Measurements from ENCODE around the gene CARD6. TPM values are rescaled to one million over a fixed set of nuclear protein-coding genes. Genes with fewer than 3 reads are reported as not detected.
"Not testable (repeated sequence)": the region's sequence is repeated elsewhere in the genome, so short reads cannot be mapped to it uniquely, and the experiment has no call there.

CARD6 gene
- polyA plus RNA-seq, 2 donors: 6.4 to 7.9 TPM

GRCh38 chr5:40871177-40871576, 30.0 kb downstream of the CARD6 start:
- WGBS, 2 donors: 47 to 49% methylated on average over 4 of the region's 4 CpGs
- Histone ChIP-seq H3K4me3 (ENCODE audit: low read depth in 1 of 2, low read length in 2 of 2) (no peak overlapping the region), H3K27ac (ENCODE audit: low read depth in 2 of 2, low read length in 1 of 2) (peak overlapping the region in 1 of 2 donors; percentile 40), H3K27me3 (ENCODE audit: control insufficient read depth in 1 of 2, insufficient read depth in 2 of 2, low read length in 2 of 2) (no peaks in the 10 kb centered on the region), H3K9me3 (ENCODE audit: control insufficient read depth in 2 of 2, insufficient read depth in 1 of 2, low read depth in 1 of 2, low read length in 1 of 2) (peaks cover 0 to 2% of the 10 kb centered on the region in 2 donors), H3K36me3 (ENCODE audit: control insufficient read depth in 2 of 2, insufficient read depth in 2 of 2, low read length in 1 of 2) (no peaks in the 10 kb centered on the region), H3K4me1 (ENCODE audit: control insufficient read depth in 2 of 2, insufficient read depth in 2 of 2, low read length in 1 of 2) (no peaks in the 10 kb centered on the region)

GRCh38 chr5:40872253-40872652, 31.1 kb downstream of the CARD6 start:
- not testable (repeated sequence) for H3K27me3 ChIP-seq (ENCODE audit: control insufficient read depth in 1 of 2, insufficient read depth in 2 of 2, low read length in 2 of 2)

GRCh38 chr5:40873286-40873880, 32.2 kb downstream of the CARD6 start:
- no peak overlapping the region for H3K27ac ChIP-seq (ENCODE audit: low read depth in 2 of 2, low read length in 1 of 2)
- no peaks in the 10 kb centered on the region for H3K36me3 ChIP-seq (ENCODE audit: control insufficient read depth in 2 of 2, insufficient read depth in 2 of 2, low read length in 1 of 2)
- WGBS, 2 donors: 91 to 93% methylated on average over 3 of the region's 3 CpGs
- no peak overlapping the region for H3K4me3 ChIP-seq (ENCODE audit: low read depth in 1 of 2, low read length in 2 of 2)
- no peaks in the 10 kb centered on the region for H3K27me3 ChIP-seq (ENCODE audit: control insufficient read depth in 1 of 2, insufficient read depth in 2 of 2, low read length in 2 of 2)
- no peaks in the 10 kb centered on the region for H3K4me1 ChIP-seq (ENCODE audit: control insufficient read depth in 2 of 2, insufficient read depth in 2 of 2, low read length in 1 of 2)
- H3K9me3 ChIP-seq (ENCODE audit: control insufficient read depth in 2 of 2, insufficient read depth in 1 of 2, low read depth in 1 of 2, low read length in 1 of 2): peaks cover 3 to 5% of the 10 kb centered on the region in 2 donors

More at GRCh38 chr5:40872253-40872652, 31.1 kb downstream of the CARD6 start:
- not testable (repeated sequence) for H3K27ac ChIP-seq (ENCODE audit: low read depth in 2 of 2, low read length in 1 of 2); H3K4me1 ChIP-seq (ENCODE audit: control insufficient read depth in 2 of 2, insufficient read depth in 2 of 2, low read length in 1 of 2); H3K9me3 ChIP-seq (ENCODE audit: control insufficient read depth in 2 of 2, insufficient read depth in 1 of 2, low read depth in 1 of 2, low read length in 1 of 2); H3K4me3 ChIP-seq (ENCODE audit: low read depth in 1 of 2, low read length in 2 of 2); H3K36me3 ChIP-seq (ENCODE audit: control insufficient read depth in 2 of 2, insufficient read depth in 2 of 2, low read length in 1 of 2)
- 92 to 93% methylated on average over 8 of the region's 8 CpGs for WGBS, 2 donors

- H3K4me1 ChIP-seq (ENCODE audit: control insufficient read depth in 2 of 2, insufficient read depth in 2 of 2, low read length in 1 of 2): no peaks in the 10 kb centered on the region
- no peak overlapping the region for H3K4me3 ChIP-seq (ENCODE audit: low read depth in 1 of 2, low read length in 2 of 2)
- no peaks in the 10 kb centered on the region for H3K36me3 ChIP-seq (ENCODE audit: control insufficient read depth in 2 of 2, insufficient read depth in 2 of 2, low read length in 1 of 2)
- H3K9me3 ChIP-seq (ENCODE audit: control insufficient read depth in 2 of 2, insufficient read depth in 1 of 2, low read depth in 1 of 2, low read length in 1 of 2): peaks cover 3 to 5% of the 10 kb centered on the region in 2 donors
- no peaks in the 10 kb centered on the region for H3K27me3 ChIP-seq (ENCODE audit: control insufficient read depth in 1 of 2, insufficient read depth in 2 of 2, low read length in 2 of 2)
- 67 to 74% methylated on average over 3 of the region's 3 CpGs for WGBS, 2 donors
- no peak overlapping the region for H3K27ac ChIP-seq (ENCODE audit: low read depth in 2 of 2, low read length in 1 of 2)
Observed at GRCh38 chr5:40875958-40876357, 34.8 kb downstream of the CARD6 start.

GRCh38 chr5:40877371-40877988, 36.3 kb downstream of the CARD6 start:
- Histone ChIP-seq H3K27ac (ENCODE audit: low read depth in 2 of 2, low read length in 1 of 2) (no peak overlapping the region), H3K9me3 (ENCODE audit: control insufficient read depth in 2 of 2, insufficient read depth in 1 of 2, low read depth in 1 of 2, low read length in 1 of 2) (peaks cover 3 to 5% of the 10 kb centered on the region in 2 donors), H3K27me3 (ENCODE audit: control insufficient read depth in 1 of 2, insufficient read depth in 2 of 2, low read length in 2 of 2) (no peaks in the 10 kb centered on the region), H3K4me3 (ENCODE audit: low read depth in 1 of 2, low read length in 2 of 2) (no peak overlapping the region), H3K36me3 (ENCODE audit: control insufficient read depth in 2 of 2, insufficient read depth in 2 of 2, low read length in 1 of 2) (no peaks in the 10 kb centered on the region), H3K4me1 (ENCODE audit: control insufficient read depth in 2 of 2, insufficient read depth in 2 of 2, low read length in 1 of 2) (no peaks in the 10 kb centered on the region)
- 74 to 77% methylated on average over 6 of the region's 6 CpGs for WGBS, 2 donors

- H3K4me3 ChIP-seq (ENCODE audit: low read depth in 1 of 2, low read length in 2 of 2): no peak overlapping the region
- H3K9me3 ChIP-seq (ENCODE audit: control insufficient read depth in 2 of 2, insufficient read depth in 1 of 2, low read depth in 1 of 2, low read length in 1 of 2): peaks cover 3 to 5% of the 10 kb centered on the region in 2 donors
- 31% methylated on average over 10 of the region's 10 CpGs for WGBS, 2 donors
- H3K27me3 ChIP-seq (ENCODE audit: control insufficient read depth in 1 of 2, insufficient read depth in 2 of 2, low read length in 2 of 2): no peaks in the 10 kb centered on the region
- H3K27ac ChIP-seq (ENCODE audit: low read depth in 2 of 2, low read length in 1 of 2): no peak overlapping the region
- no peaks in the 10 kb centered on the region for H3K36me3 ChIP-seq (ENCODE audit: control insufficient read depth in 2 of 2, insufficient read depth in 2 of 2, low read length in 1 of 2)
- H3K4me1 ChIP-seq (ENCODE audit: control insufficient read depth in 2 of 2, insufficient read depth in 2 of 2, low read length in 1 of 2): no peaks in the 10 kb centered on the region
Observed at GRCh38 chr5:40879163-40879942, 38.2 kb downstream of the CARD6 start.

GRCh38 chr5:40882291-40882690, 41.1 kb downstream of the CARD6 start:
- H3K27me3 ChIP-seq (ENCODE audit: control insufficient read depth in 1 of 2, insufficient read depth in 2 of 2, low read length in 2 of 2): no peaks in the 10 kb centered on the region
- H3K36me3 ChIP-seq (ENCODE audit: control insufficient read depth in 2 of 2, insufficient read depth in 2 of 2, low read length in 1 of 2): no peaks in the 10 kb centered on the region
- no peaks in the 10 kb centered on the region for H3K4me1 ChIP-seq (ENCODE audit: control insufficient read depth in 2 of 2, insufficient read depth in 2 of 2, low read length in 1 of 2)
- WGBS, 2 donors: 88% methylated on average over 4 of the region's 4 CpGs
- H3K27ac ChIP-seq (ENCODE audit: low read depth in 2 of 2, low read length in 1 of 2): no peak overlapping the region
- no peak overlapping the region for H3K4me3 ChIP-seq (ENCODE audit: low read depth in 1 of 2, low read length in 2 of 2)
- H3K9me3 ChIP-seq (ENCODE audit: control insufficient read depth in 2 of 2, insufficient read depth in 1 of 2, low read depth in 1 of 2, low read length in 1 of 2): peaks cover 3 to 5% of the 10 kb centered on the region in 2 donors

- not testable (repeated sequence) for H3K27me3 ChIP-seq (ENCODE audit: control insufficient read depth in 1 of 2, insufficient read depth in 2 of 2, low read length in 2 of 2); H3K27ac ChIP-seq (ENCODE audit: low read depth in 2 of 2, low read length in 1 of 2); H3K9me3 ChIP-seq (ENCODE audit: control insufficient read depth in 2 of 2, insufficient read depth in 1 of 2, low read depth in 1 of 2, low read length in 1 of 2); H3K4me3 ChIP-seq (ENCODE audit: low read depth in 1 of 2, low read length in 2 of 2); H3K36me3 ChIP-seq (ENCODE audit: control insufficient read depth in 2 of 2, insufficient read depth in 2 of 2, low read length in 1 of 2); H3K4me1 ChIP-seq (ENCODE audit: control insufficient read depth in 2 of 2, insufficient read depth in 2 of 2, low read length in 1 of 2)
- WGBS, 2 donors: 36 to 43% methylated on average over 1 of the region's 1 CpG
Observed at GRCh38 chr5:40883051-40883450, 41.9 kb downstream of the CARD6 start.

GRCh38 chr5:40895440-40896425, 54.6 kb downstream of the CARD6 start:
- not testable (repeated sequence) for H3K9me3 ChIP-seq (ENCODE audit: control insufficient read depth in 2 of 2, insufficient read depth in 1 of 2, low read depth in 1 of 2, low read length in 1 of 2); H3K27me3 ChIP-seq (ENCODE audit: control insufficient read depth in 1 of 2, insufficient read depth in 2 of 2, low read length in 2 of 2); H3K4me1 ChIP-seq (ENCODE audit: control insufficient read depth in 2 of 2, insufficient read depth in 2 of 2, low read length in 1 of 2); H3K27ac ChIP-seq (ENCODE audit: low read depth in 2 of 2, low read length in 1 of 2); H3K36me3 ChIP-seq (ENCODE audit: control insufficient read depth in 2 of 2, insufficient read depth in 2 of 2, low read length in 1 of 2); H3K4me3 ChIP-seq (ENCODE audit: low read depth in 1 of 2, low read length in 2 of 2)
- WGBS, 2 donors: 65 to 70% methylated on average over 10 of the region's 10 CpGs
